Measurements from ENCODE around the gene RTTN.

DNA sequence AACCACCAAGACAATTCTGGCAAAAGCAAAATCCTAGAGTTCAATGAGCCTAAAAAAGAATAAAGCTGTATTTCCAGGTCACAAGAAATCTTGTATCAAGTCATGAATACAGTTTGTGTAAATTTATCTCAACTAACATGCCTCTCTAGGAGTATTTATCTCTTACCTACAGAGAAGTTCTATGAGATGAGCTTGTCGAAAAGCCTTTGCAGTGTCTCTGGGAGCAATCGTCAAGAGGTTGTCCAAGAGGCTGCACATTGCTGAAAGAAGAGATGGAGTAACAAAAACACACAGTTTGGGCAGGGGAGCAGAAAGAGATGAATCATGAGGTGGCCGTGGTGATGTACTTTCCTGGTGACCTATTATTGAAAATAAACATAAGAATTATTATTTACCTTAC is 145.8 kb downstream of the RTTN start:
- TF ChIP-seq, protein P1, sequence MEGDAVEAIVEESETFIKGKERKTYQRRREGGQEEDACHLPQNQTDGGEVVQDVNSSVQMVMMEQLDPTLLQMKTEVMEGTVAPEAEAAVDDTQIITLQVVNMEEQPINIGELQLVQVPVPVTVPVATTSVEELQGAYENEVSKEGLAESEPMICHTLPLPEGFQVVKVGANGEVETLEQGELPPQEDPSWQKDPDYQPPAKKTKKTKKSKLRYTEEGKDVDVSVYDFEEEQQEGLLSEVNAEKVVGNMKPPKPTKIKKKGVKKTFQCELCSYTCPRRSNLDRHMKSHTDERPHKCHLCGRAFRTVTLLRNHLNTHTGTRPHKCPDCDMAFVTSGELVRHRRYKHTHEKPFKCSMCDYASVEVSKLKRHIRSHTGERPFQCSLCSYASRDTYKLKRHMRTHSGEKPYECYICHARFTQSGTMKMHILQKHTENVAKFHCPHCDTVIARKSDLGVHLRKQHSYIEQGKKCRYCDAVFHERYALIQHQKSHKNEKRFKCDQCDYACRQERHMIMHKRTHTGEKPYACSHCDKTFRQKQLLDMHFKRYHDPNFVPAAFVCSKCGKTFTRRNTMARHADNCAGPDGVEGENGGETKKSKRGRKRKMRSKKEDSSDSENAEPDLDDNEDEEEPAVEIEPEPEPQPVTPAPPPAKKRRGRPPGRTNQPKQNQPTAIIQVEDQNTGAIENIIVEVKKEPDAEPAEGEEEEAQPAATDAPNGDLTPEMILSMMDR (IDR thresholded peaks at IDR 0.05; ENCODE audit: low read depth, low read length), result no peak
- no peak for TF ChIP-seq POLR2A (IDR thresholded peaks at IDR 0.05; ENCODE audit: extremely low read depth, insufficient read length)
- TF ChIP-seq, protein P2, sequence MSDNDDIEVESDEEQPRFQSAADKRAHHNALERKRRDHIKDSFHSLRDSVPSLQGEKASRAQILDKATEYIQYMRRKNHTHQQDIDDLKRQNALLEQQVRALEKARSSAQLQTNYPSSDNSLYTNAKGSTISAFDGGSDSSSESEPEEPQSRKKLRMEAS (IDR thresholded peaks at IDR 0.05; ENCODE audit: low read depth, low read length), result no peak
